Medulla oblongata (tissue), 1 donor: ENCODE measurements around the gene CYB5R4.

Experiments used
- DNase-seq: peaks from one replicate; pipeline ENCODE4 v3.0.0-alpha.2; 2015; ENCODE audit errors: extremely low spot score

CYB5R4 gene, protein sequence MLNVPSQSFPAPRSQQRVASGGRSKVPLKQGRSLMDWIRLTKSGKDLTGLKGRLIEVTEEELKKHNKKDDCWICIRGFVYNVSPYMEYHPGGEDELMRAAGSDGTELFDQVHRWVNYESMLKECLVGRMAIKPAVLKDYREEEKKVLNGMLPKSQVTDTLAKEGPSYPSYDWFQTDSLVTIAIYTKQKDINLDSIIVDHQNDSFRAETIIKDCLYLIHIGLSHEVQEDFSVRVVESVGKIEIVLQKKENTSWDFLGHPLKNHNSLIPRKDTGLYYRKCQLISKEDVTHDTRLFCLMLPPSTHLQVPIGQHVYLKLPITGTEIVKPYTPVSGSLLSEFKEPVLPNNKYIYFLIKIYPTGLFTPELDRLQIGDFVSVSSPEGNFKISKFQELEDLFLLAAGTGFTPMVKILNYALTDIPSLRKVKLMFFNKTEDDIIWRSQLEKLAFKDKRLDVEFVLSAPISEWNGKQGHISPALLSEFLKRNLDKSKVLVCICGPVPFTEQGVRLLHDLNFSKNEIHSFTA

DNA sequence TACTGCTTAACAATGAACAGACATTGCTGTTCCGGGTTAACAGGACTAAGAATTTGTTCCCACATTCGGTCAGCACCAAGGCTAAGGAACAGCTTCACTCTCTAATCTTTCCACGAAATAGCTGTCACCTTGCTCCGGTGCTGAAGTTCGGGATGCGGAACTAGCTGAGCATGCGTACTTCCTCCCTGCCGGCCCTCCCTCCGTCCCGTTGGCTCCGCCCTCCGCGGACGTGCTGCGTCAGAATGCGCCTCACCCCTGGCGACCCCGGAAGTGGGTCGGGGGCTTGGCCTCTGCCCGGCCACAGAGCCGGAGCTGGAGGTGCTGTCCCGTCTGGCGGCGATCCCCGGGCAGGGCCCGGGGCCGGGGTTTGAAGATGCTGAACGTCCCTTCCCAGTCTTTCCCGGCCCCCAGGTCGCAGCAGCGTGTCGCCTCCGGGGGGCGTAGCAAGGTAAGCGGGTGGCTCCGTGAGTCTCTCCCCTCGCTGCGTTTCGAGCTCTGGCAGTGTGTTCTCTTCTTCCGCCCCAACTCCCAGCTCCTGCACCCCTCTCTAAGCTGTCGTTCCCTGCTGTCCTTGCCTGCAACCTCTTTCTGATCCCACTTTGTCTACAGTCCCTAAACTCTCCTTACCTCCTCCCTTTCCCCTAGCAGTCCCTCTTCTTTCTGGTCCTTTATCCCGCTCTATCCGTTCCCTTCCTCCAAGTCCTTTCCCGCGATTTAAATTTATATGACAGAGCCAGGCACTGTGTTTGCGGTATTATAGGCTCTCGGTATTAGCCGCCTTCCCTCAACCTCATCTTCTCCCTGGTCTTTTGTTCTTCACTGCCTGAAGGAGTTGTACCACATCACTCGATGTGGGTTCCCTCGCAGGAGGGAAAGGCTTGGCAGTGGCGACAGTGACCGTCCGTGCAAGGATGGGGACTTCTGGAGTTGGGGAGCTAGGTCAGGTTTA, at the start of gene CYB5R4:
TSS of gene CYB5R4 (plus strand) at position 280 of the 949 bp plus-strand sequence. CDS start at position 374, 94 bp downstream.
- DNase-seq = peak; percentile 97

DNA sequence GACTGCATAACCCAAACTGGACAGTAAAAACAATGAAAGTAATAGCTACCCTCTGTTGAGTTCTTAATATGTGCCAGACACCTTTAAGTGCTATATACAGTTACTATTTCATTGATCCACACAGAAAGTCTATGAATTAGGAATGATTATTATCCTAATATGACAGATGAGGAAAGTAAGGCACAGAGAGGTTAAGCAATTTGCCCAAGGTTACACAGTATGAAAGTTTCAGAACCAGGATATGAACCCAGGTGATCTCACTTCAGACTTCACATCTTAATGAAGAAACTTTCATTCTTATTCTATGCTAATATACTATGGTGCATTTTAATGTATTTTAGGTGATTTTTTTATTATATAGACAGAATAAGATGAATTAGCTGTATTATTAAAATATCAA, 46.9 kb upstream of the CYB5R4 start:
- DNase-seq = no peak

DNA sequence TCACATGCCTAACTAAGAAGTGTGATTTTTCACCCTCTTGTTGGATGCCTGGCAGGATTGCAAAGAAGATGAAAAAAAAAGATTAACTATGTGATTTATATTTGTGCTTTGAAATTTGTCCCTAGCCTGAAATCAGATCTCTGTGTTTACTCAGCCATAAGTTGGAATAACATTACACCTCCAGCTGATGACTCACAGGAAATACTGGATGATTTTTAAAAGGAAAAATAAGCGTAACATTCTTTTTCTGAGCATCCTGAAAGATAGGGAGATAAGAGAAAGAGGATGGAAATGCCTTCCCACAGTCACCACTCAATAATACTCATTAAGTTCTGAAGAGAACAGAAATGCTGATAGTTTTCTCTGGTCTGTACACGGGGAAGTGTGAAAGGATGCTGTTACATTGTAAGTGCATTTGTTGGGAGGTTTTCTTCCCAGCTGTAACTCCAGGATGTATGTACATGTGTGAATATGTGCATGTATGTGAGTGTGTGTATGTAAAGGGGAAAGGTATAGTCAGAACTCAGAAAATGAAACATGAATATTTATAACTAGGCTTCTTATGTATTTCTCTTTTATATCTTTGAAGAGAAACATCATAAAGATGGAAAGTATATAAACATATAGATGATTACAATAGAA, 43.7 kb upstream of the CYB5R4 start:
- no peak for DNase-seq

DNA sequence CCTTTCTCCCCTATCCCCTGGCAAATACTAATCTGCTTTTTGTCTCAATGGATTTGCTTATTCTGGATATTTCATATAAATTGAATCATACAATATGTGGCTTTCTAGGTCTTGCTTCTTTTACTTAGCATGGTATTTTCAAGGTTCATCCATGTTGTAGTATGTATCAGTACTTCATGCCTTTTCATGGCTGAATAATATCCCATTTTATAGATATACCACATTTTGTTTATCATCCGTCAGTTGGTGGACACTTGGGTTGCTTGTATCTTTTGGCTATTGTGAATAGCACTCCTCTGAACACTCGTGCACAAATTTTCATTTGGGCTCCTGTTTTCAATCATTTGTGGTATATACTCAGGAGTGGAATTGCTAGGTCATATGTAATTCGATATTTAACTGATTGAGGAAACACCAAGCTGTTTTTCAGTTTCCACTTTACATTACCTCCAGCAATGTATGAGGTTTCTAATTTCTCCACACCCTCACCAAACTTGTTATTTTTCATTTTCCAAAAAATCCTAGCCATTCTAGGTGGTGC, 36.8 kb upstream of the CYB5R4 start:
- no peak for DNase-seq

DNA sequence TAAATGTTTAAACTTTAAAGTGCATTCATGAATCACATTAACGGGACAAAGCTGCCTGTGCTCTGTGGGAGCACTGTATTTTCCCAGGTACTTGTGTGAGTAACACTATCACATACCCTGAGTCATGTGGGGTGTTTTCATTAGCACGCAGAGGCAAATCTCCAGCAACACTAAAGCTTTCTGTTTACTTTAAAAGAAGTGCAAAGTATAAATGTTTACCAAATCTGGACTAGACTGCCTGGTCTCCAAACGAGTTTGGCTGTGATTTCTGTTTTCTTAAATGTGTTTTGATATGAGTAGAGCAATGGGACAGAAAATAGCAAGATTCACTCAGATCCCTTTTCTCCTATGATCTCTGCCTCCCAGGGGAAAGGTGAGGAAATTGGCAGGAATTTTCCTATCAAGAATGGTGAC, 35.1 kb upstream of the CYB5R4 start:
- no peak for DNase-seq

DNA sequence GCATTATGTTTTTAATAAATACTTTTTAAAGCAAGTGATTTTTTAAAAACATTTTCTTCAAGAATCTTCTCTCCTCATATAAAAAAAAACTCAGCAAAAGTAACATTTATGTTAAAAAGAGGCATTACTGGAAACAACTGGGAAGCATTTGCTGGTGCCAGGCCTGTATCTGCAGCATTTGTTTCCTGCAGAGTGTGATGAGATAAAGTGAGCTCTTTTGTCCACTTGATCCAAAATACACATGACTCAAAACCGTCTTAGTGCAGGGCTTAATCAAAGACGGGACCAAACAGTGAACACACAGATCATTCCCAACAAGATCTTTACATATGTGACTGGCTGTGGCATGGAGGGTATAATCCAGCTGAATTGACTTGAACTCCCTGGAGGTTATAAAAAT, 34.7 kb upstream of the CYB5R4 start:
- DNase-seq = no peak

DNA sequence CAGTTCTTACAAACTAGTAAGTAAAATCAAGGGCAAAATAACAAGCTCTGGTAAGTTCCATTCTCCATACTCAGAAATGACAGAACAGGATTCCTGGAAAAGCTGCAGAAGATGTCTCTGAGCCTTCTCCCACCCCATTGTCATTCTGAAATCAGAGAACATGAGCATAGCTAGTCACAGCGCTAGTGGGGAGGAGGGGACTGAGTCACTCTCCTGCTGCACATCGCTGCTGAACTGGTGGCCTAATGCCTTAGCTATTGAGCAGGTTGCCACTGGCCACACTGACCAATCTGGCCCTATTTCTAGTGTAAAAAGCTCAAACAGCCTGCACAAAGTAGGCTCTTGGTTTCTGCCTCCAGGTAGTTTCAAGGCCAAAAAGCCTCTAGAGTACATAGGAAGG, 32.4 kb upstream of the CYB5R4 start:
- no peak for DNase-seq

DNA sequence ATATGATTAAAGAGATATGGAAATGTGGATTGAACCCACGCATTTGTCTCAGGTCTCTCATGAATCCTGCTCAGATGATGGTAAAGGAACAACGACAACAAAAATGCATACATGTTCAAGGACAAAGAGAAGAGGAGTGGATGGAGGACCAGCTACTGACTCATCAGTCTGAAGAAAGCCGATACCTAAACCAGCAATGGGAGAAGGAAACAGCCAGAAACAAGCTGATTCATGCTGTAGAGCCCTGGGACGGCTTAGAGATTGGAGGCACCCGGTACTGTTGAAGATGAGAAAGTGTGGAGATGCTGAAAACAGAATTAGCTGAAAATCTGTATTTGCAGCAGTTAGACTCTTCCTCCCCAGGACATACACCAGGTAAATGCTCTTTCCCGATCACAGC, 20.8 kb upstream of the CYB5R4 start:
- DNase-seq = no peak

DNA sequence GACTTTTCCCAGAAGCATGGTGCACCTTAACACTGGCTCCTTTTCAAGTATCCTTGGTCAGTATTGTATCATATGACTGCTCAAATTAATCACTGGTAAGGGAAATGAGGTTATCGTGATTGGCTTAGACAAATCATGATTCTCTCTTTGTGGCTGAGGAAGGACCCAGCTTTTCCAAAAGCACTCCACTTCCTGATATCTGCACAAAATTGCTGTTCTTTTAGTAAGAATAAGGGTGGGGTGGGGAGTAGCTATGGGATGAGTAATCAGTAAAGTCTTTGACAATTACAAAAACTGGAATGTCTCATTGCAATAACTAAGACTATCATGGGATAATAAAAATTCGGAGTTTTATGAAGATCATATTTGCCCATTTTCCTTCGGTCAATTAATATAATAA, 15.3 kb upstream of the CYB5R4 start:
- no peak for DNase-seq

DNA sequence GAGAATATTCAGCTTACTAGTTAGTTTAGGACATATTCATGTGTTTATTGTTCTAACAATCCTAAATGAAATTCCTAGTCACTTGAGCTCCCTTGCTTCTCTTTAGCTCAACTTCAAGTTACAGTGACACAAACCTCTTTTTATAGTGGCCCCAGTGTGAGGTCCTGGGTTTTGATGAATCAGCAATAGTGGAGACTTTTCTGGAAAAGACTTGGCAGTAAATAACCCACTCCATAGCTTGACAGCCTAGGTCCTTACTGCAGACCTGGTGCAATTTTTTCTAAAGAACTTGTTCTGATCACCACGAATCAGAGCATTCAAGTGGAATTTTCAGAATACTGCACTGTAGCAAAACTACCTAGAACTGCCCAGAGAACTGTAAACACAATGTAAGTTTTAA, 13.2 kb upstream of the CYB5R4 start:
- no peak for DNase-seq

DNA sequence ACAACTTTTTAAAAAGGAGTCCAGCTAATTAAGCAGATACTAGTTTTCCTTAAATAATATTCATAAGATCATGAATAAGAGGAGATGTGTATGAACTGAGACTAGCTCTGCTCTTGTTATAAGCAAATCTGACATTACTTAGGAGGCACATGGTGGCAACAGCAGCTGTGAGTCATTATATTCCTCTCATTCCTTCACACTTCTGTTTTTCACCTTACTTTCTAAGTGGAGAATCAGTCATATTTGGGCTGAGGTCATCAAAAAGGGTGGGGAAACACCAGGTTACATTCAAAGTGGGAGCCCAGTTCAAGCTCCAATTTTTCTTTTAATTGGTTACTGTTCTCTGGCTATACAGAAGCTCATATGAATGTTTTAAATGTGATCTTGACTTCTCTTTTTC, 12.3 kb upstream of the CYB5R4 start:
- DNase-seq = no peak

DNA sequence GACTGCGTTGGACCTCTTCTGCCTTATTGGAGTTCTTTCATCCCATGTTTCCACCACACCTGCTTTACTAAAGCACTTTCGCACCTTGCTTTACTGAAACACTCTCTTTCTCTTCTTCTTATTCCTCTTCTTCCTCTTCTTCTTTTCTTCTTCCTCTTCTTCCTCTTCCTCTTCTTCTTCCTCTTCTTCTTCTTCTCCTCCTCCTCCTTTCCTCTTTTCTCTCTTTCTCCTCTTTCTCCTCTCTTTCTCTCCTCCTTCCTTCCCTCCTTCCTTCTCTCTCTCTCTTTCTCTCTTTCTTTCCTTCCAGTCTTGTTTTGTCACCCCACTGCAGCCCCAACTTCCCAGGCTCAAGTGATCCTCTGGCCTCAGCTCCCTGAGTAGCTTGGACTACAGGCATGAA, 10.4 kb upstream of the CYB5R4 start:
- no peak for DNase-seq

DNA sequence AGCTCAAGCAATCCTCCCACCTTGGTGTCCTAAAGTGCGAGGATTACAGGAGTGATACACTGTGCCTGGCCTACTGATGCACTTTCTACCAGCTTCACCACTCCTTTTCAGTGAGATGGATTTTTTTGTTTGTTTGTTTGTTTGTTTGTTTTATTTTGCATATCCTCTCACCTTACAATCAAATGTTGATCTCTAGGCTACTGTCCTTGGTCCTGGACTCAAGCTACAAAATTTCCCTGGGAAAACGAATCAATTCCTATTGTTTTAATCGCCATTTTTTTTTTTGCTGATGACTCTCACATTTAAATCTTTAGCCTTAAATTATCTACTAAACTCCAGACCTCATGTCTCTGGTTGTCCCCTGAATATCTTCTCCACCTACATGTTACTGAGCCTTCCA, 9.9 kb upstream of the CYB5R4 start:
- DNase-seq = no peak

DNA sequence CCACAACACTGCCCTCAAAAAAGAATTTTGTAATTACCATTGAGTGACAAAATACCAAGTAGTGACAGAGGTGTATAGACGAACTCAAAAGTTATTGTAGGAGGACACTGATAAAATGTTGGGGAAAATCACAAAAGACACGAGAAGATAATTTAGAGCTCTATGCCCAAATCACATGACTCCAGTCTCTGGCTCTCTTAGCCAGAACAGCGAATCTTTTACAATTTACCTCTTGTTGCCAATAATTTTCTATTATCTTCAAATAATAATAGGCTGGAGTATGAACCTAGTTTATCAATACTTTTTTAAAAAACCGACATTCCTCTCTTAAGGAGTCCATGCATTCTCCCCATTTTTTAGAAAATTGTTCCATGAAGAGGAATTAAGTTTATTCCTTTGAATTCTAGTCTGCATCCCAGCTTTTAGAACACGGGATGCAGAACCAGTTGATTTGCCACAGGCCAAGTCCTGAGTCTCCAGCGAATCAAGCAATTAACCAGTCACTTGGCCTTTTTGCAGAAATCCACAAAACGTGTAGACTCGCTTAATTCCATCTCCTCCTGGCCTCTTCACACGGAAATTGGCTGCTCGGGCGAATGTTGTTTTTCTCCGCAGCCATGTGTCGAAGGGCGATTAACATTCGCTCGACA, 6.8 kb upstream of the CYB5R4 start:
- DNase-seq = peak; percentile 27

DNA sequence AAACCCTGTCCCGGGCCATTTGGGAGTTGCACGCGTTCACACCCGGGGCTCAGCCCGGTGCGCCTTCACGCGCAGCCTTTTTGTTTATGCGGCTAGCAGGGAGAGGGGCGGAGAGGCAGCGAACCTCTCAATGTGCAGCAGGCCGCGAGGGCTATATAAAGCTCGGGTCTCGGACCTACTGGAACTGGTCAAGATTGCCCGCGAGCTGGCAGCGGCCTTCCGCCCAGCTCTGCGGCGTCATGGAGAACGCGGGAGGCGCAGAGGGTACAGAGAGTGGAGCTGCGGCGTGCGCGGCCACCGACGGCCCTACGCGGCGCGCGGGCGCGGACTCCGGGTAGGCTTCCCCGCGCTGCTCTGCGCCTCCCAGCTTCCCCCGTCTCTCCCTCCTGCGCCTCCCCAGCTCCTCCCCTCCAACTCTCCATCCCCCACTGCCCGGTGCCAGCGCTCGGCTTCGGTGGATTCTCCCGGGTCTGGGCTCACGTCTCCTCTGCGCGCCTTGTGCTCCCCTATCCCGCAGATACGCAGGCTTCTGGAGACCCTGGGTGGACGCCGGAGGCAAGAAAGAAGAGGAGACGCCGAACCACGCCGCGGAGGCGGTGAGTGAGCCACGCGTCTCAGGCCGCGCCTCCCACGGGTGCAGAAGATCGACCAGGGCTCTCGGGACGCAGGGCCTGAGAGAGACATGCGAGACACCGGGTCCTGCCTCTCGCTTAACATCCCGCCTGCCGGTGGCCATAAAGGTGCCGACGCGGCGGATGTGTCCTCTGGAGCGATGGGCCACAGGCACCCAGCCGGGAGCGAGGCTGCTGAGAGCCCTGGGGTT, 6.1 kb upstream of the CYB5R4 start, which contains the start of gene RIPPLY2:
TSS of gene RIPPLY2 (plus strand) at position 183 of the 823 bp plus-strand sequence. CDS start at position 240, 57 bp downstream.
- peak; percentile 55 for DNase-seq

DNA sequence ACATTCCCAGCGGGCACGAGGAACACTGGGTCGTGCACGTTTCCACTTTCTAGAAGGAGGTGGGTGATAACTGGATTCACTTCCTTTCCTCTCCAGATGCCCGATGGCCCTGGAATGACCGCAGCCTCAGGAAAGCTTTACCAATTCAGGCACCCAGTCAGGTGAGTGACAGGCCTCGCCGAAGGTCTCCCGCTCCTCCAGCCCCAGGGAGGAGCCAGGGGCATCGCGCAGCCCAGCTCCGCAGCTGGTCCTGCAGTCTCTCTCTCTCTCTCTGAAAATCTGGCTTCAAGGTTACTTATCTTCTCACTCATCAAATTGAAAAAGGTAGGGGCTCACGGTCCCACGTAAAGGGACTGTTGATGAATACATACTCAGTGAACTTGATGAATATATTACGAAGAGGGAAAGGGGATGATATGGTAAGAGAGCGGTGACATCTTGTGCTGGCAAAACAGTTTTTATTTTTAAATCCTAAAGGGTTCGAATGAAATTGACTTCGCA, 5.4 kb upstream of the CYB5R4 start:
- DNase-seq = no peak

DNA sequence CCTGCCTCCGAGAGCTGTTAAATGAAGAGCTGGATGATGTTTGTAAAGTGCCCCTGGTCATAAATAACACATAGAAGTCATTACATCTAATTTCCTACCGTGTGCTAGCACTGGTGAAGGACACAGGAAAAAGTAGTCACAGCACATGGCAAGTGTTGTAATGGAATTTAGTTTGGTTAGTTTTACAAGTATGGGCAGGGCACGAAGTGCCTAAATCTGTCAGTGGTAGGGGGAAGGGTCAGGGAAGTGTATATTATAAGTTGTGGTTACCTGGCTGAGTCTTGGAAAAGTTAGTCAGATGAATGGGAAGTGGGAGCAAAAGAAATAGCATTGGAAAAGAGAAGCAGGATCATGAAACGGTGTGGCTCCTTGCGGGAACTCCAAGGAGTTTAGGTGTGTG, 4.7 kb upstream of the CYB5R4 start:
- DNase-seq = no peak

DNA sequence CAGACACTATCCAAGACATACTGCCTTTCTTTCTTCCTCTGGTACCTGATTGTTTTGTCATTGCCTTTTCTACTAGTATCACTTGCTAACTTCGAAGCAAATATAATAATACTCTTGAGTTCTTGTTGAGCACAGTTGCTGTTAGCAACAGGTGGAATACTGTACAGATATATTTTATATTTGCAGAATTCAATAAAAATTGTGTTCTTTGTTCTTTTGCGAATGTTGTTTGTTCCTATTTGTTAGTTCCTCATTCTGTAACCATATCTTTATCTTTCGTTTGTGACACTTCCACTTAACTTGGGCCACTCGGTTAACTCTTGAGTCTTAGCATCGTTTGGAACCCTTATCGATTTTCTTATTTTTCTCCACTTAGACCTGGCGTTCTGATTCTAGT, 868 bp downstream of the CYB5R4 start:
- no peak for DNase-seq

DNA sequence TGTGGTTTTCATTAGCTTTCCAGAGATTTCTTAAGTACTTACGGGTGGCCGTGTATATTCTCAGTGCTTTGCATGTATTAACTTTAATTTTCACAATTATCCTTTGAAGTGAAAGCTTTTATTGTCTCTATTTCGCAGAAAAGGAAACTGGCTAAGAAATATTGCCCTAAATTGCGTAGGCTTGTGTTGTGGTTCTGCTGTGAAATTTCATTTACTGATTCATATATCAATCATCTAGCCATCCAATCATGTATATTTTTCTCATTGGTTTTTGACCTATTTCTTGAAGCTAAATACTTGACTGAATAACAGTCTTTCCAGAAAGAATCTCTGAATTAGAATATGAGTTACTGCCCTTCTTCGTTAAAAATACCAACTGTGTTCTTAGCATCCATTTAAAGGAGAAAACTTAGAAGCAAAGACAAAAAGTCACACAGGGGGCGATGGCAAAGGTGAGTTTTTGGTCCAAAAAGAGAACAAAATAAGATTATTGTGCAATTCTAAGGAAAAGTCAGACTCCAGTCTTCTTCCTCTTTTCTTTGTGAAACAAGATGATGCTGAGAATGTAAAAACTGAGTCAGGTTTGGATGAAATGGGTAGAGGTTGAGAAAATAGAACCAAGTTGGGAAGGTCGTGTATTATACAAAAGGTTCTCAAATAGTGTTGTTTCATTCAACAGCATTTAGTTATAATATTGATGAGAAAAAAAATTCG, 1.4 kb downstream of the CYB5R4 start:
- DNase-seq = no peak
